HG02884 (cell line): ENCODE data around the gene MAP4K3.
A peak's percentile ranks its signal among the peaks of the same experiment; 100 is the strongest.
"Not testable (repeated sequence)": the region's sequence is repeated elsewhere in the genome, so short reads cannot be mapped to it uniquely, and the experiment has no call there.

Experiments used
- ATAC-seq: cut with Tn5 transposase; IDR thresholded peaks from one replicate; pipeline ENCODE4 v1.9.1; 2021; ENCODE audit warnings: mild to moderate bottlenecking, moderate library complexity; ENCODE audit not compliant: unreplicated experiment

Gene MAP4K3

DNA sequence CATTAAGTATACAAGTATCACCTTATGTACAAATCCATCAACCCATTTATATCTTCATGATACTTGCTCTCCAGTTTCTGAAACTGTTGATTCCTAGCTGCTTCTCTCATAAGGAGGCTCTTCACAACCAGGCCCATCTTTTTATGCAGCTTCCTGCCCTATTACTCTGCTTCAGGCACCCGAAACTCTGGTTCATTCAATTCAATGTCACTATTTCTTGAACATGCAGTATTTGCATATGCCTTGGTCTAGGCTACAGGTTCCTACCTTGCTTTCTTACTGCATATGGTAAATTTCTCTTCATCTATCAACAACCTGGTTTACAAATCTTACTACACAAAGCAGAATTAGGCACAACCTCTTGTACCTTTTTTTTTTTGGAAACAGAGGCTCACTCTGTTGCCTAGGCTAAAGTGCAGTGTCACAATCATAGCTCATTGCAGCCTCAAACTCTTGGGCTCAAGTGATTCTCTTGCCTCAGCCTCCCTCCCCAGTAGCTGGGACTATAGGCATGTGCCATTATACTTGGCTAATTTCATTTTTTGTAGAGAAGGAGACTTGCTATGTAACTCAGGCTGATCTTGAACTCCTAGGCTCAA lies 190.6 kb downstream of the MAP4K3 start:
- ATAC-seq, result no peak

DNA sequence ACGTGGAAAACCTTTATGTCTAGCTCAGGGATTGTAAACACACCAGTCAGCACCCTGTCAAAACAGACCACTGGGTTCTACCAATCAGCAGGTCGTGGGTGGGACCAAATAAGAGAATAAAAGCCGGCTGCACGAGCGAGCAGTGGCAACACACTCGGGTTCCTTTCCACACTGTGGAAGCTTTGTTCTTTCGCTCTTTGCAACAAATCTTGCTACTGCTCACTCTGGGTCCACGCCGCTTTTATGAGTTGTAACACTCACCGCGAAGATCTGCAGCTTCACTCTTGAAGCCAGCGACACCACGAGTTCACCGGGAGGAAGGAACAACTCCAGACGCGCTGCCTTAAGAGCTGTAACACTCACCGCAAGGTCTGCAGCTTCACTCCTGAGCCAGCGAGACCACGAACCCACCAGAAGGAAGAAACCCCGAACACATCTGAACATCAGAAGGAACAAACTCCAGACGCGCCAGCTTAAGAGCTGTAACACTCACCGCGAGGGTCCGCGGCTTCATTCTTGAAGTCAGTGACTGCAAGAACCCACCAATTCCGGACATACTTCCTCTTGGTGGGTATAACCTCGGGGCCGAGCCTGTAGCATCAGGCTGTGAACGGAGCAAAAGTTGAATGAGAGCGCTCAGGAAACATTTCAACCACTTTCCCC lies 192.0 kb downstream of the MAP4K3 start:
- not testable (repeated sequence) for ATAC-seq

DNA sequence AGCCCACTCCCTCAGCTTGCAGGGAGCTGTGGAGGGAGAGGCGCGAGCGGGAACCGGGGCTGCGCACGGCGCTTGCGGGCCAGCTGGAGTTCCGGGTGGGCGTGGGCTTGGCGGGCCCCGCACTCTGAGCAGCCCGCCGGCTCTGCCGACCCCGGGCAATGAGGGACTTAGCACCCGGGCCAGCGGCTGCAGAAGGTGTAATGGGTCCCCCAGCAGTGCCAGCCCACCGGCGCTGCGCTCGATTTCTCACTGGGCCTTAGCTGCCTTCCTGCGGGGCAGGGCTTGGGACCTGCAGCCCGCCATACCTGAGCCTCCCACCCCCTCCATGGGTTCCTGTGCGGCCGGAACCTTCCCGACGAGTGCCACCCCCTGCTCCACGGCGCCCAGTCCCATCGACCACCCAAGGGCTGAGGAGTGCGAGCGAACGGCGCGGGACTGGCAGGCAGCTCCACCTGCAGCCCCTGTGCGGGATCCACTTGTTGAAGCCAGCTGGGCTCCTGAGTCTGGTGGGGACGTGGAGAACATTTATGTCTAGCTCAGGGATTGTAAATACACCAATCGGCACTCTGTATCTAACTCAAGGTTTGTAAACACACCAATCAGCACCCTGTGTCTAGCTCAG lies 192.7 kb downstream of the MAP4K3 start:
- not testable (repeated sequence) for ATAC-seq

DNA sequence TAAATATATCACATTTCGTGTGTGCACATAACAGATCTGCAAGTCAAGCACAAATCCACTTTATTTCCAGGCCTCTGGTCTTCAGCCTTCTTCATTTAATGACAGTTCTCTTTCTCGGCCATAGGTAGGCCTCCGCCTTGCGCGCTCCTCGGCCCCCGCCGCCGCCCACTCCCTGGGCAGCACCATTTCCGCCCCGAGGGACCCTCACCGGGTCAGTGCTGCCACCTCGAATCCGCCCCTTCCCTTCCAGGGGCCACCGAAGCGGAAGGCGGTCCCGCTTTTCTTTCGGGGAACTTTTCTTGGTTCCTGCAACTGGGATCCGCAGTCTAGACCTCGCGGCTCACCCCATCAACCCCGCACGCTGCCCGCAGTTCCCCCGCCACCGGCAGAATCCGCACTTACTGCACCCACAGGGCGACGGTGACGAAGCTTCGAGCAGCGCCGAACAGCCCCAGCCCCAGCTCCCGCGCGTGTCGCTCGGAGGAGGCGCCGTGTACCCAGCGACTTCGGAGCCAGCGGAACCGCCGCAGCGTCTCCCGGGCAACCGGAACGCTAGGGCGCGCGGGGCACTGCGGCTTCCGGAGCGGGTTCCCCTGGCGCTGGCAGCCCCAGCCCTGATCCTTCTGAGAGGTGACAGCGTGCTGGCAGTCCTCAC lies 193.5 kb downstream of the MAP4K3 start, which contains the start of gene CDKL4:
Gene CDKL4 (minus strand): TSS at position 502 of the 655 bp plus-strand sequence.
- ATAC-seq, result no peak

DNA sequence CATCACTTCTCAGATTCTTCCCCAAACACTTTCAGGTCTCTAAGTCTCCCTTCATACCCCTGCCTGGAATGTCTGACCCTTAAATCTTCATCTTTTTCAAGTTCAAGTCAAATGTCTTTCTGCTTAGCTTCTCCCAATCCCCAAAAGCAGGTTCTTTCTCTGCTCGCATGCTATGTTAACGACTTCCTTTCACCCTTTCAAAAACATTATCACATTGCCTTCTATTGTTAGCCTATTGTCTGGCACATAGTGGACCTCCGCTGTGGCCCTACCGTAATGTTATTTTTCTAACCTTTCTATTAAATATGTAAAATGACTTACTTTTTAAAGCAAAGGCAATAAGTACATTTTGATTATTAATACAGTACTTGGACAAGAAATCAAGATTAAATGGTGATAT lies 195.5 kb downstream of the MAP4K3 start:
- no peak for ATAC-seq

DNA sequence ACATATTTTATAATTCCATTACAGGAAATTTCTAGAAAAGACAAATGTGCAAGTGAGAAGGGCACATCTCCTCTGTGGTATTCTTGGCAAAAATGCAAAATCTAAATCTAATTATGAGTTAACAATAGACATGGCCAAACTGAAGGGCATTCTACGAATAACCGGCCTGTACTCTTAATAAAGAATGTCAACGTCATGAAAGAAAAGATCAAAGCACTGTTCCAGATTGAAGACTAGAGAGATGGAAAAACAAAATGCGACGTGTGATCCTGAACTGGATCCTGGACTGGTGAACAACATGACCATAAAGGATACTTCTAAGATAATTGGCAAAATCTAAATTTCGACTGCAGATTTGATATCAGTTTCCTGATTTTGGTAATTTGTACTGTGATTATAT lies 196.3 kb downstream of the MAP4K3 start:
- ATAC-seq, result no peak

DNA sequence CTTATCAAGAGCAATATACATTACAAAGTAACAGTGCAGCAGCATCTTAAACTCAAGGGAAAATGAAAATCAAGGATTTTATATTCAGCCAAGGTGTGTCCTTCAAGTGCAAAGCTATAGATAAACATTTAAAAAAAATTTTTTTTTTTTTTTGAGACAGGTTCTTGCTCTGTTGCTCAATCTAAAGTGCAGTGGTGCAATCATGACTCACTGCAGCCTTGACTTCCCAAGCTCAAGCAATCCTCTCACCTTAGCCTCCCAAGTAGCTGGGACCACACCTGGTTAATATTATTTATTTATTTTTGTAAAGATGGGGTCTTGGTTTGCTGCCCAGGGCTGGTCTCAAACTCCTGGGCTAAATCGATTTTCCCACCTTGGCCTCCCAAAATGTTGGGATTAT lies 202.3 kb downstream of the MAP4K3 start:
- no peak for ATAC-seq

DNA sequence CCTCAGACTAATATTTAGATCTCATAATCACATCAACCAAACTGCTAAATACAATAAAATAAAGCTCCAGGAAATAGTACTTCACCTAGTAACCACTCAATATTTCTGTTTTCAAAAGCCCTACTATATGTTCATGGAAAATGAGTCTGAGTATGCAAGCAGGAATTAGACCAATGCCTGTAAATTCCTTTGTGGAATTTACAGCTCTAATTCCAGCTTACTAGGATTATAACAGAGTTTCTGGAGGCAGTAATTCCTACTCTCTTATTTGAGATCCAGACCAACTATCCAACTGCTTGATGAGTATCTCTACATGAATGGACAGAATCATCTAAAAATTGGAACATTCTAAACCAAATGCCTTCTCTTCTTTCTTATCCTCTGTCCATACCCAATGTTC lies 204.9 kb downstream of the MAP4K3 start:
- ATAC-seq, result no peak

DNA sequence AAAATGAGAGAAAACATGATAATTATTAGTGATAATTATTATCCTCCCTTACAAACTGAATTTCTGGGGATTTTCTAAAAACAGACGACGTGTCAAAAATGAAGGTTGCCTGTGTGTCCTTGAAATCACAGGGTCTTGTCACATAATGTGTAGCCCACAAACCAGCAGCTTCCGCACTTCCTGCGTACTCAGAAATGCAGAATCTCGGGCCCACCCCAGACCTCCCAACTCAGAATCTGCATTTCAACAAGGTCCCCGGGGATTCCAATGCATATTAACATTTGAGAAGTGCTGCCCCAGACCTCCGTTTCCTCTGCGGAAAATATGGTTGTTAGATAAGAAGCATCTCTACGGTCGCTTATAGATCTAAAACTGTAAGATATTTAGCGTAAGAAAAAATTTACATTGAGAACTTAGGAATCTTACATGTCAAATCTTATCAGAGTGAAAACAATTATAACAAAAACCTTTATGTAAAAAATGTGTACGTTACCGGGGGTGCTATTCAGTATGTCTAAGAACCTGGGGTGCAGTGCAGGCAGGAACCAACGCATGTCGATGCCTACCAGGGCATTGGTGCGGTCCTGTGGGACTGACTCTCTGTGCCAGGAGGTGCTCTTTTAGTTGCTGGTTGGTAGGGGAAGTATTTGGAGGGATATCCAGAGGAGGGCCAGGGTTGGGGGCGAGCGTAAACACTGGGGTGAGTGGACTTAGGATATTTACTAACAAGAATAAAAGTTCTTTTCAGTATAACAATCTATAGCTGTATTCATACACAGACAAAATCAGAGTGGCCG lies 208.5 kb downstream of the MAP4K3 start:
- peak; percentile 21 for ATAC-seq

DNA sequence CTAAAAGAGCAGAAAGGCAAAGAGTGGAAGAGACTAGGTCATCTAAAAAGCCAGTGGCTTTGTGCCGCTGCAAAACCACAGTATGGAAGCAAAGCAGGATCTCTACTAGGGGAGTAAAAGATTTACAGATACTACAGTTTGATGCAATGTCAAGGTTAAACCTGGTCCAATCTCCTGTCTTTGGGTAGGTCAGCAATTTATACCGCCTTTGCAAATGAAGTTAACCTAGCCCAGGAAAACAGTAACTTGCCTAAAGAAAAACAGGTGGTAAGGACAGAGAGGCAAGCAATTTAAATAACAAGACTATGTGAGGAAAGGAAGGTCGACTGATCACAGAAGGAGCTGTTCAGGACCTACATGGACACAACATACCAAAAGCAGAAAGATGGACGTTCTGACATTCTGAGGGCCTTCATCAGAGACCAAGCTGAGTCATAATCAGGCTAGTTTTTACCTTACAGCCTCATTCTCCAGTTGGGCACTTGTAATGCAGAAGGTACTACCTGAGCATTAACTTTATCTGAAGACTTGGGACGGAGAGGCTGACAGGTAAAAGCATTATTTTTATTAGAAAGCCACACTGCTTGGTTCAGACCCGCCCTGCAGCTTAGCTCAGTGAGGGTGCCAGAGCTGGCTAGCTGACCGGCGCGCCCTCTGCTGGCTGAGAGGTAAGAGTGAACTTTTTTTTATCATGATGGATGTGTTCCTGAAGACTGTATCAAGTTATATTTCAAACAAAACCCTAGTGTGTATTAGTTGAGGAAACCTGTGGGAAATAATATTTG lies 209.3 kb downstream of the MAP4K3 start:
- ATAC-seq, result peak; percentile 72

DNA sequence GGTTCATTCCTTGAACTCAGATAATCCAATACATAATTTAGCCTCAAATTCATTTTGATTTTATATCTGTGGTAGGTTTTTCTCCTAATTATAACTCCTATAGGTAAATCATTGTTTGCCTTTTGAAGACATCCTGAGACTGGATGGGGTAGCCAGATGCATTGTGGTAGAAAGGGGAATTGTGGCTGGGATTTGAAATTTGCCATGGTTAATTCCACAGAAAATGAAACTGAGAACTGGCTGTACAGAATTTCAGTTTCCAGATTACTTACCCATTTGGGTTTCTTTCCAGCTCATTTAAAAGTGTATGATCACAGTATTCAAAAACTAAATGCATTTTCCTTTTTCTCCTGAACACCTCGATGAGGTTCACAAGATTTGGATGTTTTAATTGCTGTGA lies 211.5 kb downstream of the MAP4K3 start:
- no peak for ATAC-seq

DNA sequence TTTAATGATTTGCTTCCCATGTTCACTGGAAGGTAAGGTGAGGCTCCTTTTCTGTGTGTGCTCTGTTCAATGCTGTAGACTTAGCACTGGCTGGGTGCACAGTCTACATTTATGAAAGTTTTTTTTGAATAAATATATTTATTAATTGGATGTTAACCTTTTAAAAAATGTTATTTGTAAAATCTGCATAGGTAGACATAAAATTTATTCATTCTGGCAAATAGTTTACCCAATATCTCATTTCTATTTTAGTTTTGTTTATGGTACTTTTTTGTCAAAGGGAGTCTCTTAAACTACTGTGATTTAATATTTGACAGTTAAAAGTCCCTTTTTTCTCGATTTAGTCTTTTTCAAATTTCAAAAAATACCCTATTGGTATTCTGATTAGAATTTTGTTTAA lies 213.2 kb downstream of the MAP4K3 start:
- ATAC-seq, result no peak

DNA sequence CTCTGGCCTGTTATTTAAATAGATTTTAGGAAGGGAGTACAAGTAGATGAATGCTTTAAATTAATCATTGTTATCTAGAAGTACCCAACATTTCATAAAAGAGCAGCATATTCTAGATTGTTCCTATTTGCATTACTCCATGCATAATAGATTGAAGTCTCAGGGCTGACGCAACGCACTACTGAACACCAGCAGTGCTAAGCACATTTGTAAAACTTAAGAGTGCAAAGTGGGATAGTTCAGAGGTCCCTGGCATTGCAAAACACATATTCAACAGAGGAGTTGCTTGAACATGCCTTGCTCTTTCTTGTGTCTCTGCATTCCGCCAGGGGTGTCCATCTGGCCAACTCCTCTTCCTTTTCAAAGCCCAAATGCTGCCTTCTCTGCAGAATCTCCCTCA lies 215.6 kb downstream of the MAP4K3 start:
- ATAC-seq, result no peak

DNA sequence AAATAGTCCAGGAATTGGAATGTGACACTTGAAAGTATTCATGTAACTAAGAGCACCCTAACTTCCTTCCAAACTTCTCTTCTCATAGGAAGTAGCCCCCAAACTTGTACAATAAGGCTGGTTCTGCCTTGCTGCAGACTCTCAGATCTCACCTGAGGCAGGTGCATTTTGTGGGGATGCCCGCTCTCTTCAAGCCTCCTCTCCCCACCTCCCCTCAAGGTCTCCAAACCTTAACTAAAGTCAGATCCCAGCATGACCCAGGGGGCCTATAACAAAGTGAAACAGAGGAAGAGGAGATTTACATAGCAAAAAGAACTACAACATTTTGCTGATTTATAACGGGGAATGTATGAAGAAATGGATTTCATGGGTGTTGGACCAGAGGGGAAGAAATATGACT lies 216.9 kb downstream of the MAP4K3 start:
- ATAC-seq, result no peak

DNA sequence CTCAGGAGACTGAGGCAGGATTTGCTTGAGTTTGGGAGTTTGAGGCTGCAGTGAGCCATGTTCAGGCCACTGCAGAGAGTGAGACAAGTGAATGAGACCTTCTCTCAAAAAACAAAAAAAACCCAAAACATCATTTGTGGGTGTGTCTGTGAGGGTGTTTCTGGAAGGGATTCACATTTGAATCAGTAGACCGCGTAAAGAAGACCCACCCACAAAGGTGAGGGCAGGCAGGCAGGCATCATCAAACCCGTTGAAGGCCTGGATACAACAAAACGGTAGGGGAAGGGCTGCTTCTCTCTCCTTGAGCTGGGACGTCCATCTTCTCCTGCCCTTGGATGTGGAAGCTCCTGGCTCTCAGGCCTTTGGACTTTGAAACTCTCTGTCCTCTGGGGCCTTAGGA lies 218.7 kb downstream of the MAP4K3 start:
- ATAC-seq, result no peak

DNA sequence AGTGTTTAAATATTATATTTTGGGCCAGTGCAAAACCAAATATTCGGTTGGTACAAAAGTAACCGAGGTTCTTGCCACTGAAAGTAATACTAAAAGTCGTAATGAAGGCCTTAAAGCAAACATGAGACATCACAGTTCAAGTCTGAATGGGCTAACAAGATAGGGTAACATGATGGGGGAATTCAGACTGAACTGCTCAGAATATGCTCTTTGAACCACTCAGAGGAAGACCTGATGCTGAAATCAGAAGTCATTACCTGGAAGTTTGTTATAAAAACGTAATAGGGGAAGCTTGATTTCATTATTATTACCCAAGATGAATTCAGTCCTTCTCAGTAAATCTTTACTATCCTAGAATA lies 219.9 kb downstream of the MAP4K3 start:
- no peak for ATAC-seq

DNA sequence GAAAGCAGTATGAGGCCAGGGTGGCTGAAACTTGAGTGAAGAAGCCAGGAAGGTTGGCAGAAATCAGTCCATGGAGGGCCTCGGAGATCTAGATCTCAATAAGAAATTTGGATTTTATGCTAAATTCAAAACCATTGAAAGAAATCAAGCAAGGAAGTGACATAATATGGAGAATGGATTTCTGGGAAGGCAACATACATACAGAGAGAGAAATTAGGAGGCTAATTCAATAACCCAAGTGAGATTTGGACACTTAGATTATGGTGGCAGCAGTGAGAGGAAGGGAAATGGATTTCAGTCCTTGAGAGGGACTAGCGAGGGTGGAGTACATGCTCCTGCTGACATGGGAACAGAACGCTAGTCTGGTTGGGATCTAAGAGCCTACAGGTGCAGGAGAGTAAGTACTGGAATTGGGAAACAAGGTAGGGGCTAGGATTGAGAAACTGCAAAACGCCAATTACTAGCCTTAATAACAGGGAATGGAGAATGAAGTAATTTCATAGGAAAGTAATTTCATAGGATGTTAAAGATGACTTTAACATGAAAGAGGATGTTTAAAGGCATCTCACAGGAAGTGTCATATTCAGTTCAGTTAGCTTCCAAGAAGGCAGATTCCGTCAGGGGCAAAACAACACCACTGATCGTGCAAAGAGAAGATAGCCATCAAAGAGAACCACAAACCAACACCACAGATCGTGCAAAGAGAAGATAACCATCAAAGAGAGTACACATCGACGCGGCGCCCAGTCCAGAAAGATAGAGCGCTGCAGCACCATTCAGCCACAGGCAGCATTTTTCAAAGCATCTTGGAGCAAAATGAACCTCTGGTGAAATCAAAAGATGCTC lies 220.5 kb downstream of the MAP4K3 start:
- ATAC-seq, result no peak

DNA sequence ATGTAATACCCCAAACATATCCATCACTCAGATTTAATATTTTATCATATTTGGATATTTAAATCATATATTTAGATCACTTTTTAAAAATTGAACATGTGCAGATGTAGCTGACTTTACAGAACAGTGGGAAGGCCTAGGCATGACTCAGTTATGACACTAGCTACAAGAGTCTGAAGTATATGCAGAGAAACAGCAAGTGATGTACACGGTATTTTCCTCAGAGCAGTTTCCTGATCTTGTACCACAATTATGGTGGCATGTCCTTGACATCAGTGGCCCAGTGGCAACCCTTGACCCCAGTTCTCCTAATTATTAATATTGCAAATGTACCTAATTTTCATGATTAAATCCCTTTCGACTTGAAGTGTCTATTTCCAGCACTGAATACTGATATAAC lies 221.5 kb downstream of the MAP4K3 start:
- no peak for ATAC-seq

DNA sequence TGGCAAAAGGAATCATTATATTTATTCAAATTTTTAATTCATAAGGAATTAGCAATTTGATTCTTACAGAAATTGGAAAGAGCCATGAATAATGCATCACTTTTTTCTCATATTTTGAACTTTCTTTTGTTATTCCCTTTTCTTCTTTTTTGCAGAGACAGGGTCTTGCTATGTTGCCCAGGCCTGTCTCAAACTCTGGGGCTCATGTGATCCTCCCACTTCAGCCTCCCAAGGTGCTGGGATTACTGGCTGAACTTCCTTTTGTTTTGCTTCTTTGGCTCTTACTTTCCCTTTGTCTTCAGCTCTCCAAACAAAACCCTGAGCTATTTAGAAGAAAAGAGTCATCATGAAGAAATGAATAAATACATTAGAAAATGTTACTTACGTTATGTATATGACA lies 224.1 kb downstream of the MAP4K3 start:
- ATAC-seq, result no peak

DNA sequence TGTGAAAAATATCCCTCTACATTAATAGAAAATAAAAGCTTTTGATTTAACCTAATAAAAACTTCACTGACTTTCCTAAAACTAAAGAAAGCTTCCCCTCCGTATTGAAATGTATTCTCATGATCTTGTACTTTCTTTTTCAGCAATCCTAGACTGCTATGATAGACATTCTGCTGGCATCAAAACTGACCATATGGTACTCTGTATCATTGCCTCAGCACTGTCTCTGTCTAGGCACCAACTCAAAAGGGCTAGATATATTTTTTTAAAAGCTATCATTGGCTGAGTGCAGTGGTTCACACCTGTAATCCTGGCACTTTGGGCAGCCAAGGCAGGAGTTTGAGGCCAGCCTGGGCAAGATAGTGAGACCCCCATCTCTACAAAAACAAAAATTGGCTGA lies 226.2 kb downstream of the MAP4K3 start:
- no peak for ATAC-seq
